Measurements from ENCODE around the gene TUBGCP4. TPM values are rescaled to one million over a fixed set of nuclear protein-coding genes. Genes with fewer than 3 reads are reported as not detected.

TUBGCP4 gene
- total and polyA plus RNA-seq, 8 donors = 2.6 to 50.4 (median 10.1) TPM

DNA sequence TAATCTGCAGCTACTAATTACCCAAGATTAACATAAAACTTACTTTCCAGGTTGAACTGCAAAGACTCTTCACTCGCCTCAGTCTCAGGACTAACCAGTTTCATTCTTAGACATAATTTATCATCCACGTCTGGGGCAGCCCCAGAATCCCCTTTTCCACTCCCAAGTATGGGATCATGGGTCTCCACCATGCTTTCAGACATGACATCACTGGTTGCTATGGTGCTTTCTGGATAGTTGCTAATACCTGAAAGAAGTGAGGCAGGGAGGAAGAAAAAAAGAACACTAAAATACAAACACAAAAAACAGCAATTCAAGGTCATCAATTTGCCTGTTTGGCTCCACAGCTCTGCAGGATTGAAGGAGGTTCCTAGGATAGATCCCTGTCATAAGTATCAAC, 75.4 kb downstream of the TUBGCP4 start:
- WGBS, 5 donors = 73 to 83% (median 83%) methylated on average over 2 of the region's 2 CpGs
- no peak overlapping the region for H3K4me3 ChIP-seq
- no peak for DNase-seq
- peaks cover 0 to 5% (median 1%) of the 10 kb centered on the region in 4 donors for H3K4me1 ChIP-seq
- TF ChIP-seq POLR2AphosphoS5 (IDR thresholded peaks at IDR 0.05) (no peak), POLR2A (IDR thresholded peaks at IDR 0.05) (no peak), EP300 (IDR thresholded peaks at IDR 0.05) (no peak), CTCF (IDR thresholded peaks at IDR 0.05) (no peak)
- H3K36me3 ChIP-seq = peaks cover 0 to 40% (median 35%) of the 10 kb centered on the region in 4 donors
- H3K27me3 ChIP-seq = no peaks in the 10 kb centered on the region
- no peak overlapping the region for H3K27ac ChIP-seq
- intact Hi-C loops (cut with DNase I; ENCODE audit: low total_unique reads) = no loop called here
- no peaks in the 10 kb centered on the region for H3K9me3 ChIP-seq

GRCh38 chr15:43449981-43450380, 79.1 kb downstream of the TUBGCP4 start:
- TF ChIP-seq CTCF (IDR thresholded peaks at IDR 0.05) = no peak
- TF ChIP-seq POLR2A (IDR thresholded peaks at IDR 0.05) = no peak
- TF ChIP-seq EP300 (IDR thresholded peaks at IDR 0.05) = no peak
- TF ChIP-seq POLR2AphosphoS5 (IDR thresholded peaks at IDR 0.05) = no peak
- peaks cover 6 to 54% (median 48%) of the 10 kb centered on the region in 4 donors for H3K36me3 ChIP-seq
- DNase-seq = no peak

More at GRCh38 chr15:43449981-43450380, 79.1 kb downstream of the TUBGCP4 start:
- intact Hi-C loops (cut with DNase I; ENCODE audit: low total_unique reads) = no loop called here
- Histone ChIP-seq H3K4me3 (no peak overlapping the region), H3K27ac (no peak overlapping the region), H3K27me3 (no peaks in the 10 kb centered on the region), H3K9me3 (no peaks in the 10 kb centered on the region), H3K4me1 (no peaks in the 10 kb centered on the region)
- WGBS, 5 donors = 91 to 95% (median 94%) methylated on average over 1 of the region's 1 CpG

Other genes with a start within 250 kb of the TUBGCP4 start
- gene TMEM62, start 237.5 kb upstream of the TUBGCP4 start, total RNA-seq = 10 to 100 TPM; 13.6 to 92.0 (median 65.3) TPM
- gene TMEM62, start 237.5 kb upstream of the TUBGCP4 start, polyA plus RNA-seq = 10 to 100 TPM in 1 of 3 donors, 1 to 10 TPM in 2; 5.5 to 16.6 (median 7.8) TPM
- gene CCNDBP1, start 185.7 kb upstream of the TUBGCP4 start, total RNA-seq = 10 to 100 TPM; 41.1 to 81.7 (median 46.1) TPM
- gene CCNDBP1, start 185.7 kb upstream of the TUBGCP4 start, polyA plus RNA-seq = 100 to 1,000 TPM in 1 of 3 donors, 10 to 100 TPM in 2; 47.2 to 136 (median 58.3) TPM
- 1 to 10 TPM in 1 of 5 donors, not detected in 4; 1.3 TPM for gene EPB42, start 150.1 kb upstream of the TUBGCP4 start, total RNA-seq
- gene EPB42, start 150.1 kb upstream of the TUBGCP4 start, polyA plus RNA-seq = not detected
- not detected for gene TGM5, start 104.2 kb upstream of the TUBGCP4 start, total RNA-seq
- gene TGM5, start 104.2 kb upstream of the TUBGCP4 start, polyA plus RNA-seq = 1 to 10 TPM in 1 of 3 donors, not detected in 2; 1.5 TPM
- not detected for gene TGM7, start 68.8 kb upstream of the TUBGCP4 start, total RNA-seq
- under 1 TPM in 1 of 3 donors, not detected in 2; 0.83 TPM for gene TGM7, start 68.8 kb upstream of the TUBGCP4 start, polyA plus RNA-seq
- gene LCMT2, start 40.5 kb upstream of the TUBGCP4 start, total RNA-seq = 1 to 10 TPM in 3 of 5 donors, under 1 TPM in 2; under 0.01 to 6.4 (median 2.3) TPM
- gene LCMT2, start 40.5 kb upstream of the TUBGCP4 start, polyA plus RNA-seq = 1 to 10 TPM; 2.6 to 4.8 (median 3.0) TPM
- 10 to 100 TPM in 4 of 5 donors, 1 to 10 TPM in 1; 8.5 to 45.5 (median 36.7) TPM for gene ZSCAN29, start 58 bp upstream of the TUBGCP4 start, total RNA-seq
- gene ZSCAN29, start 58 bp upstream of the TUBGCP4 start, polyA plus RNA-seq = 1 to 10 TPM; 4.5 to 7.8 (median 6.1) TPM
- gene TP53BP1, start 122.1 kb downstream of the TUBGCP4 start, total RNA-seq = 10 to 100 TPM; 11.1 to 85.7 (median 26.7) TPM
- gene TP53BP1, start 122.1 kb downstream of the TUBGCP4 start, polyA plus RNA-seq = 1 to 10 TPM; 3.3 to 9.0 (median 3.8) TPM
- gene MAP1A, start 146.5 kb downstream of the TUBGCP4 start, total RNA-seq = 10 to 100 TPM in 1 of 5 donors, 1 to 10 TPM in 4; 4.8 to 10.1 (median 5.9) TPM
- gene MAP1A, start 146.5 kb downstream of the TUBGCP4 start, polyA plus RNA-seq = 1 to 10 TPM in 2 of 3 donors, under 1 TPM in 1; 0.61 to 2.2 (median 1.4) TPM
- gene PPIP5K1, start 219.1 kb downstream of the TUBGCP4 start, total RNA-seq = 100 to 1,000 TPM in 1 of 5 donors, 10 to 100 TPM in 4; 34.1 to 160 (median 69.2) TPM
- 1 to 10 TPM; 4.0 to 8.4 (median 5.0) TPM for gene PPIP5K1, start 219.1 kb downstream of the TUBGCP4 start, polyA plus RNA-seq
- 100 to 1,000 TPM in 1 of 5 donors, 10 to 100 TPM in 4; 14.0 to 118 (median 54.8) TPM for gene CKMT1B, start 222.9 kb downstream of the TUBGCP4 start, total RNA-seq
- 10 to 100 TPM; 17.2 to 41.1 (median 27.2) TPM for gene CKMT1B, start 222.9 kb downstream of the TUBGCP4 start, polyA plus RNA-seq
- 1 to 10 TPM in 3 of 5 donors, under 1 TPM in 1, not detected in 1; 0.58 to 5.8 (median 3.1) TPM for gene STRC, start 247.7 kb downstream of the TUBGCP4 start, total RNA-seq
- under 1 TPM; 0.25 to 0.78 (median 0.31) TPM for gene STRC, start 247.7 kb downstream of the TUBGCP4 start, polyA plus RNA-seq

All from stomach (tissue), 9 donors.